AG09319 (cell line): Measurements from ENCODE around the gene NFIX.
A peak's percentile ranks its signal among the peaks of the same experiment; 100 is the strongest.
"Not testable (repeated sequence)": the region's sequence is repeated elsewhere in the genome, so short reads cannot be mapped to it uniquely, and the experiment has no call there.

ENCODE experiments used
- DNase-seq: peaks from one replicate; pipeline ENCODE4 v3.0.0-alpha.2; 2010; ENCODE audit warnings: low read depth; ENCODE audit errors: extremely low read depth
- TF ChIP-seq, protein P1 (sequence below): IDR thresholded peaks from 2 replicates; pipeline ENCODE4 v1.5.1; 2011; ENCODE audit warnings: low read depth, mild to moderate bottlenecking, inconsistent platforms, low read length, moderate library complexity

Gene NFIX

DNA sequence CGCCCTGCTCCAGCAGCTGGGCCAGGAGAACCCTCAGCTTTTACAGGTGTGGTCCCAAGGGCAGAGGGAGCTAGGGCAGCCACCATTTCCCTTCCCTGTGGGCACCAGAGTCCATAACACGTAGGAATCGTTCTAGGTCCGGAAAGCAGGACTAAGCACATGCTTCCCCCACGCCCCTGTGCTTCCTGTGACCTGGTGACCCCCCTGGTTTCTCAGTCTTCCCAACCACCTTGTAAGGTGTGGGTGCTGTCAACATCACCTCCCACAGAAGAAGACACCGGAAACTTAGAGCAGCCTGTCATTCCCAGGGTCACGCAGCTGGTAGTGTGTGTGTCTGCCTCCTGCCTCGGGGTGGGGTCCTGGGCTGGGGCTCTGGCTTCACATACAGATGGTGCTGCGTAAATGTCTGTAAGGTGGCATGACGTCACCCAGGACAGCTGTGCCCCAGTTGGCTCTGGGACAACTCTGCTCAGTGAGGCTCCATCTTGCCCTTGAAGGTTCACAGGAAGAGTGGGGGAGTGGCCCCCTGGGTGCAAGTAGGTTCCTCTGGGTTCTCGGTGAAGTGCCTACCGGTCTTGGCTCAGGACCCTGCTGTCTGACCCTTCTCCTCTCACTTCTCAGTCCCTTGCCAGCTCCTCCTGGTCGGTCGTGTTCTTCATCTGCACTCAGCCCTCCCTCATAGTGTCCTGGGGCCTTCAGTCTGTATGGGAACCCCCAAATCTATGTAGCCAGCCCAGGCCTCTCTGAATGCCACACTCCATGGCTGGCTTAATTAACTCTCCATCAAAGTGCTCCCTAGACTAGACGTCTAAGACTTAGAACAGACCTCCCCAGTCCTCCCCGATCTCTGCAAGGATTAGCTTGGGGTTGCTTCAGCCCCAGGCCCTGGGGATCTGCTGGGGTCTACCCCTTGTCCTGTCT, 45.7 kb upstream of the NFIX start:
- TF ChIP-seq, protein P1, sequence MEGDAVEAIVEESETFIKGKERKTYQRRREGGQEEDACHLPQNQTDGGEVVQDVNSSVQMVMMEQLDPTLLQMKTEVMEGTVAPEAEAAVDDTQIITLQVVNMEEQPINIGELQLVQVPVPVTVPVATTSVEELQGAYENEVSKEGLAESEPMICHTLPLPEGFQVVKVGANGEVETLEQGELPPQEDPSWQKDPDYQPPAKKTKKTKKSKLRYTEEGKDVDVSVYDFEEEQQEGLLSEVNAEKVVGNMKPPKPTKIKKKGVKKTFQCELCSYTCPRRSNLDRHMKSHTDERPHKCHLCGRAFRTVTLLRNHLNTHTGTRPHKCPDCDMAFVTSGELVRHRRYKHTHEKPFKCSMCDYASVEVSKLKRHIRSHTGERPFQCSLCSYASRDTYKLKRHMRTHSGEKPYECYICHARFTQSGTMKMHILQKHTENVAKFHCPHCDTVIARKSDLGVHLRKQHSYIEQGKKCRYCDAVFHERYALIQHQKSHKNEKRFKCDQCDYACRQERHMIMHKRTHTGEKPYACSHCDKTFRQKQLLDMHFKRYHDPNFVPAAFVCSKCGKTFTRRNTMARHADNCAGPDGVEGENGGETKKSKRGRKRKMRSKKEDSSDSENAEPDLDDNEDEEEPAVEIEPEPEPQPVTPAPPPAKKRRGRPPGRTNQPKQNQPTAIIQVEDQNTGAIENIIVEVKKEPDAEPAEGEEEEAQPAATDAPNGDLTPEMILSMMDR = no peak
- no peak for DNase-seq

DNA sequence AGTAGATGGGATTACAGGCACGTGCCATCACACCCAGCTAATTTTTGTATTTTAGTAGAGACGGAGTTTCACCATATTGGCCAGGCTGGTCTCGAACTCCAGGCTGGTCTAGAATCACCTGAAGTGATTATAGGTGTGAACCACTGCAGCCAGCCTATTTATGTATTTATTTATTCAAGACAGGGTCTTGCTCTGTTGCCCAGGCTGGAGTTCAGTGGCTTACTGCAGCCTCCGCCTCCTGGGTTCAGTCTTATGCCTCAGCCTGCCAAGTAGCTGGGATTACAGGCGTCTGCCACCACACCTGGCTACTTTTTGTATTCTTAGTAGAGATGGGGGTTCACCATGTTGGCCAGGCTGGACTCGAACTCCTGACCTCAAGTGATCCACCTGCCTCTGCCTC, 43.2 kb upstream of the NFIX start:
- not testable (repeated sequence) for DNase-seq

DNA sequence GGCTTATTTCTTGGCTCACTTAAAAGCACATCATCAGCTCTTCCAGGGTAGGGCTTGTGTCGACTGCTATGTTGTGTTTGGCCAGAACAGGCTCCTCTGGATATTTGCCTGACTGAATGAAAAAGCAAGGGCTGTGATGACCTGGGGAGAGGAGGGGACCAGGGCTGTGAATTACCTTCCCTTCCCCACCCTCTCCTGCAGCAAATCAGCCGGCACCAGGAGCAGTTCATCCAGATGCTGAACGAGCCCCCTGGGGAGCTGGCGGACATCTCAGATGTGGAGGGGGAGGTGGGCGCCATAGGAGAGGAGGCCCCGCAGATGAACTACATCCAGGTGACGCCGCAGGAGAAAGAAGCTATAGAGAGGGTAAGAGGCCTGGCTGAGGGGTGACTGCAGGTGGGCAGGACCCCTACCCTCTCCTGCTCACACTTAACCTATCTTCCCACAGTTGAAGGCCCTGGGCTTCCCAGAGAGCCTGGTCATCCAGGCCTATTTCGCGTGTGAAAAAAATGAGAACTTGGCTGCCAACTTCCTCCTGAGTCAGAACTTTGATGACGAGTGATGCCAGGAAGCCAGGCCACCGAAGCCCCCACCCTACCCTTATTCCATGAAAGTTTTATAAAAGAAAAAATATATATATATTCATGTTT, 42.7 kb upstream of the NFIX start:
- TF ChIP-seq, protein P1 = no peak
- DNase-seq = peak; percentile 40

DNA sequence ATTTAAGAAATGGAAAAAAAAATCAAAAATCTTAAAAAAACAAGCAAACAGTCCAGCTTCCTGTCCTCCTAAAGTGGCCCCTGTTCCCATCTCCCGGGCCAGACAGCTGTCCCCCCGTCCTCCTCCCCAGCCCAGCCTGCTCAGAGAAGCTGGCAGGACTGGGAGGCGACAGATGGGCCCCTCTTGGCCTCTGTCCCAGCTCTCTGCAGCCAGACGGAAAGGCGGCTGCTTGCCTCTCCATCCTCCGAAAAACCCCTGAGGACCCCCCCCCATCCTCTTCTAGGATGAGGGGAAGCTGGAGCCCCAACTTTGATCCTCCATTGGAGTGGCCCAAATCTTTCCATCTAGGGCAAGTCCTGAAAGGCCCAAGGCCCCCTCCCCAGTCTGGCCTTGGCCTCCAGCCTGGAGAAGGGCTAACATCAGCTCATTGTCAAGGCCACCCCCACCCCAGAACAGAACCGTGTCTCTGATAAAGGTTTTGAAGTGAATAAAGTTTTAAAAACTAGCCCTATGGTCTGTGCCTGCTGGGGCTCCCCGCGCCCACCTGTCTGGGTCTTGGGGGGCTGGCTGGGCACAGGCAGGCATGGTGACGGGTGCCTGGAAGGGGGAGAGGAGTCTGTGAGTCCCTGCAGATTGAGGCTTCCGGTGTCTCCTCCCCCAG, 42.0 kb upstream of the NFIX start:
- DNase-seq = no peak
- TF ChIP-seq, protein P1 = no peak

DNA sequence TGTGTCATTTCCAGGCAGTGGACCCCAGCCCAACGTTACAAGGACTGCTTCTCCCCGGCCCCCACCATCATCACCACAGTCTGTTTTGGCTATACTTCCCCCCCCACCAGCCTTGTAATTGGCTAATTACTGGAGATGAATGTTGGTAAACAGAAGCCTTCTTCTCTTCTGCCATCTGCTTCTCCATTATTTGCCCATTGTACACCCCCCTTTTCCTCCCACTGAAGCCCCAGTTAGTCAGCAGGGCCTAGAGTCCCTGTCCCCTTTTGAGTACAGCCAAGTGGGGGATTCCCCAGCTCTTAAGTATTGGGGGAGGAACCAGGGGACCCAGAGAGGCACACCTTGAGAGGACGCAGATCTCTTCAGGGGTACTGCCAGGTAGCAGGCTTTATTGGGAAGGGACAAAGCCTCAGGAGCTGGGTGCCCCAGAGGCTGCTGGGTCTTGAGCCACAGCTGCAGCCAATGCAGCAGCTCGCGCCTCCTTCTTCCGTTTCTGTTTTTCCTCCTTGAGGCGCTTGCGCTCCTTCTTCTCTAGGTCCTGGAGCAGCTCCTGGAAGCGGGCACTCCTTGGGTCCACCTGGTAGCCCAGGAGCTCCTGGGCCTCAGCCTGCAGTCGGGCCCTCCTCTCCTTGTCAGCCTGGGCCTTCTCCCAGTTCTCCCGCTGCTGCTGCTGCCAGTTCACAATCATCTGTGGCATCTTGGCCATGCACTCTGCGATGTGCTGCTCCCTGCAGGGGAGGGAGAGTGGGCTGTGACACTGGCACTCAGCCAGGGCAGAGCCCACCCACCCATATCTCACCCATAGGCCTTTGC, 41.3 kb upstream of the NFIX start:
- no peak for DNase-seq
- TF ChIP-seq, protein P1 = no peak

DNA sequence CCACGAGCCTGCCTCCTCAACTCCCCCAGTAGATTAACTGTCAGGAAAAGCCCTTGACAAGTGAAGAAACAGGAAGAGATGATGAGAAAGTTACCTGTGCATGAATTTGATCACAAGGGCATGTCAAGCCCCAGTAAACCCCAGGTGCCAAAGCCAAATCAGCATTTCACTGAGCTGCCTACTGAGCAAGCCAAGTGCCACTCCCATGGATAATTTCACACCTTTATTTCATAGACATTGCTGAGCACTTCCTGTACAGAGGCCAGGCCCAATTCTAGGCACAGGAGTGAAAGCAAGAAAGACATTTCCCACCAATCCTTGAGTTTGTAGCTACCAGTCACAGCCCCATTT, 40.7 kb upstream of the NFIX start:
- TF ChIP-seq, protein P1 = no peak
- no peak for DNase-seq

DNA sequence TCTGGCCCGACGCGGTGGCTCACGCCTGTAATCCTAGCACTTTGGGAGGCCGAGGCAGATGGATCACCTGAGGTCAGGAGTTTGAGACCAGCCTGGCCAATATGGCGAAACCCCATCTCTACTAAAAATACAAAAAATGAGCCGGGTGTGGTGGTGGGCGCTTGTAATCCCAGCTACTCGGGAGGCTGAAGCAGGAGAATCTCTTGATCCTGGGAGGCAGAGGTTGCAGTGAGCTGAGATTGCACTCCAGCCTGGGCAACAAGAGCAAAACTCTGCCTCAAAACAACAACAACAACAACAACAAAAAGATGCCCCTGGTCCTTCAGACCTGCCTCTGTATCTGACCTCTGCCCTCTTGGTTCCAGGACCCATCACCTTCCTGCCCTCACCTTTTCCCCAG, 39.7 kb upstream of the NFIX start:
- DNase-seq = not testable (repeated sequence)
